Endothelial cell of umbilical vein (primary cell): ENCODE data around the gene SLC24A3. TPM values are rescaled to one million over a fixed set of nuclear protein-coding genes. Genes with fewer than 3 reads are reported as not detected.

ENCODE experiments used
- BruUV-seq: library from RNA; stranded (reverse); fragments of 400-500 nt; replicated peaks from 2 replicates; lab custom pipeline; 2021; lab: Mats Ljungman, UMichigan
- CTCF ChIA-PET: fragments of 300-600, 350-600 bp; sonication (Branson Sonifier 250); formaldehyde crosslinking; loops from one replicate; lab custom pipeline; 2021; ENCODE audit warnings: antibody characterized with exemption, inconsistent platforms; lab: Charles Lee
- POLR2A ChIA-PET: fragments of 300-600, 350-600 bp; sonication (Branson Sonifier 250); formaldehyde crosslinking; loops from one replicate; lab custom pipeline; 2021; ENCODE audit warnings: antibody characterized with exemption, inconsistent platforms; lab: Charles Lee
- DNase-seq: peaks from one replicate; pipeline ENCODE4 v3.0.0-alpha.2; 2011; ENCODE audit warnings: low read depth, low spot score
- FAIRE-seq: peaks from 2 replicates; lab custom pipeline; 2011; peaks lifted over from hg19 to GRCh38; lab: Jason Lieb, UNC
- H2AFZ ChIP-seq: 2 replicates; pipeline ENCODE4 v1.6.0; 2012; ENCODE audit warnings: low read depth, low read length, control low read depth, inconsistent platforms
- H3K27ac ChIP-seq: 2 replicates; pipeline ENCODE4 v1.5.1; 2011; ENCODE audit warnings: low read depth, mild to moderate bottlenecking, control low read depth, low read length, moderate library complexity; ENCODE audit not compliant: insufficient read depth
- H3K27me3 ChIP-seq, 2 experiments: 2 replicates each; pipeline versions ENCODE4 v1.6.0 to v1.6.1; 2011; ENCODE audit warnings: low read length in 2 of 2, mixed read lengths in 1 of 2; ENCODE audit not compliant: control insufficient read depth in 2 of 2, insufficient read depth in 2 of 2
- H3K36me3 ChIP-seq, 2 experiments: 2 replicates in 1 of 2; 3 replicates in 1 of 2; pipeline ENCODE4 v1.5.1; 2011; ENCODE audit warnings: low read length in 2 of 2, mild to moderate bottlenecking in 1 of 2, moderate library complexity in 1 of 2; ENCODE audit not compliant: control insufficient read depth in 2 of 2, insufficient read depth in 2 of 2; ENCODE audit errors: extremely low read depth in 1 of 2
- H3K4me1 ChIP-seq: 3 replicates; pipeline ENCODE4 v1.5.1; 2011; ENCODE audit warnings: mild to moderate bottlenecking, low read length; ENCODE audit not compliant: control insufficient read depth, insufficient read depth; ENCODE audit errors: extremely low read depth
- H3K4me2 ChIP-seq: 2 replicates; pipeline ENCODE4 v1.6.1; 2011; ENCODE audit warnings: low read length, control low read depth, mixed read lengths; ENCODE audit not compliant: insufficient read depth
- H3K4me3 ChIP-seq, 3 experiments: fragments of 200-600 bp in 1 of 3; sonication (generic), shearing (Covaris generic) in 1 of 3; replicated peaks in 1 of 3; 2 replicates each; pipeline ENCODE4 v1.5.1; 2011 to 2016; ENCODE audit warnings: control low read depth in 3 of 3, low read length in 3 of 3, mild to moderate bottlenecking in 2 of 3, inconsistent platforms in 1 of 3, low read depth in 1 of 3, moderate library complexity in 1 of 3; ENCODE audit not compliant: insufficient read depth in 1 of 3
- H3K79me2 ChIP-seq: 2 replicates; pipeline ENCODE4 v1.6.0; 2012; ENCODE audit warnings: low read length, inconsistent platforms; ENCODE audit not compliant: control insufficient read depth, insufficient read depth
- H3K9ac ChIP-seq: replicated peaks from 2 replicates; pipeline ENCODE3; 2011; ENCODE audit warnings: low read length, control low read depth; ENCODE audit not compliant: insufficient read depth; ENCODE audit errors: extremely low read depth
- H3K9me1 ChIP-seq: replicated peaks from 3 replicates; pipeline ENCODE4 v1.6.0; 2011; ENCODE audit warnings: mild to moderate bottlenecking, low read length; ENCODE audit not compliant: control insufficient read depth, insufficient read depth; ENCODE audit errors: extremely low read depth
- H3K9me3 ChIP-seq: replicated peaks from 2 replicates; pipeline ENCODE4 v1.5.1; 2012; ENCODE audit warnings: low read length, inconsistent platforms; ENCODE audit not compliant: control insufficient read depth, insufficient read depth
- H4K20me1 ChIP-seq: replicated peaks from 2 replicates; pipeline ENCODE3; 2011; ENCODE audit warnings: mild to moderate bottlenecking, low read length; ENCODE audit not compliant: control insufficient read depth, insufficient read depth; ENCODE audit errors: extremely low read depth
- EZH2 ChIP-seq: IDR thresholded peaks from 2 replicates; pipeline ENCODE4 v1.6.1; 2012; ENCODE audit warnings: borderline replicate concordance, low read depth, mild to moderate bottlenecking, moderate library complexity, low read length, inconsistent platforms; ENCODE audit not compliant: severe bottlenecking
- FOS ChIP-seq: IDR thresholded peaks from 2 replicates; pipeline ENCODE4 v1.6.1; 2011; ENCODE audit warnings: mild to moderate bottlenecking, low read length, moderate library complexity, borderline replicate concordance; ENCODE audit not compliant: insufficient read depth
- GATA2 ChIP-seq: IDR thresholded peaks from 2 replicates; pipeline ENCODE4 v1.7.0; 2011; ENCODE audit warnings: low read depth, mild to moderate bottlenecking, moderate library complexity, mixed read lengths, low read length; ENCODE audit not compliant: insufficient read length, insufficient read depth
- JUN ChIP-seq: IDR thresholded peaks from 2 replicates; pipeline ENCODE4 v1.6.1; 2011; ENCODE audit warnings: borderline replicate concordance, low read depth; ENCODE audit not compliant: insufficient read length, insufficient read depth
- MAX ChIP-seq: IDR thresholded peaks from 2 replicates; pipeline ENCODE4 v1.6.1; 2011; ENCODE audit not compliant: insufficient read depth, insufficient read length
- MYC ChIP-seq: IDR thresholded peaks from one replicate; pipeline ENCODE4 v1.6.1; 2011; ENCODE audit warnings: mild to moderate bottlenecking, low read depth, low read length
- POLR2A ChIP-seq: IDR thresholded peaks from 2 replicates; pipeline ENCODE4 v1.6.1; 2012; ENCODE audit warnings: low read depth, mild to moderate bottlenecking, control low read depth, low read length
- POLR2AphosphoS5 ChIP-seq: IDR thresholded peaks from 2 replicates; pipeline ENCODE4 v1.6.1; 2012; ENCODE audit warnings: low read depth, mild to moderate bottlenecking, control low read depth, low read length, moderate library complexity; ENCODE audit not compliant: insufficient read depth
- dilution Hi-C: fragments of 300-500 bp; cut with MboI; formaldehyde crosslinking; loops from one replicate; pipeline ENCODE4 v1.15.0; 2019; ENCODE audit warnings: low sequenced_read_pairs; ENCODE audit not compliant: extremely low pct_ligation_motif_present
- intact Hi-C: fragments of 100-400 bp; cut with micrococcal nuclease; formaldehyde crosslinking; loops from one replicate; pipeline ENCODE4 v1.10.0; 2022
- polyA plus RNA-seq, 4 experiments: library from polyadenylated mRNA; depleted of rRNA in 3 of 4; stranded (reverse) in 3 of 4; unstranded in 1 of 4; fragments of >200 nt; gene quantifications; 2 replicates each; pipeline versions ENCODE4 v1.2.1 to v1.2.3, GENCODE V29; 2011 to 2012; ENCODE audit warnings: missing spikeins in 1 of 4
- total RNA-seq: library from RNA; stranded (reverse); gene quantifications from 2 replicates; pipeline ENCODE4 v1.2.3, GENCODE V29; 2021
- TF ChIP-seq, protein P1 (sequence below), 2 donors: IDR thresholded peaks; 1 replicate in 1 of 2; 2 replicates in 1 of 2; pipeline ENCODE4 v1.5.1; 2011; ENCODE audit warnings: low read length in 2 of 2, mild to moderate bottlenecking in 2 of 2, moderate library complexity in 2 of 2, control low read depth in 1 of 2, inconsistent platforms in 1 of 2, low read depth in 1 of 2; ENCODE audit not compliant: insufficient read depth in 1 of 2; ENCODE audit errors: extremely low read depth in 1 of 2

The SLC24A3 gene
- total and polyA plus RNA-seq, 2 donors (not counting 3 experiments of a cell fraction or from before 2014, with no cell fraction given), result not detected

GRCh38 chr20:19662637-19662995, 450.2 kb downstream of the SLC24A3 start:
- Histone ChIP-seq H3K27me3 (peaks cover 11 to 18% of the 10 kb centered on the region in 2 experiments), H3K9ac (no peak overlapping the region), H2AFZ (no peak overlapping the region), H3K4me2 (no peak overlapping the region), H4K20me1 (no peaks in the 10 kb centered on the region), H3K36me3 (no peaks in the 10 kb centered on the region), H3K79me2 (no peaks in the 10 kb centered on the region), H3K4me3 (no peak overlapping the region), H3K9me3 (no peaks in the 10 kb centered on the region), H3K4me1 (no peaks in the 10 kb centered on the region), H3K9me1 (no peaks in the 10 kb centered on the region), H3K27ac (no peak overlapping the region)
- CTCF ChIA-PET, result interaction anchor here (0.6 to 10.0 kb wide), 10 partner anchors 11 to 1251 kb away, joined by 3 to 202 read pairs (median 8); no protein-coding TSS in a partner anchor
- no peak for TF ChIP-seq MAX
- no peak for TF ChIP-seq MYC
- no peak for TF ChIP-seq EZH2
- POLR2A ChIA-PET, result no interaction called here
- intact Hi-C loops (loop anchor here (1.0 kb wide), 4 partner anchors 34 to 1249 kb away; no protein-coding TSS in a partner anchor), dilution Hi-C loops (no loop called here)
- FAIRE-seq (no peak), DNase-seq (no peak)
- BruUV-seq, result no TSS peak

GRCh38 chr20:19668418-19668817, 456.0 kb downstream of the SLC24A3 start:
- H3K4me3 ChIP-seq, result no peak overlapping the region
- H3K9me1 ChIP-seq, result no peaks in the 10 kb centered on the region
- H3K27me3 ChIP-seq, result peaks cover 16 to 23% of the 10 kb centered on the region in 2 experiments
- no peak for TF ChIP-seq POLR2A
- no peak for TF ChIP-seq JUN
- TF ChIP-seq MAX, result no peak
- no peak for TF ChIP-seq MYC
- TF ChIP-seq FOS, result no peak
- TF ChIP-seq, protein P1, sequence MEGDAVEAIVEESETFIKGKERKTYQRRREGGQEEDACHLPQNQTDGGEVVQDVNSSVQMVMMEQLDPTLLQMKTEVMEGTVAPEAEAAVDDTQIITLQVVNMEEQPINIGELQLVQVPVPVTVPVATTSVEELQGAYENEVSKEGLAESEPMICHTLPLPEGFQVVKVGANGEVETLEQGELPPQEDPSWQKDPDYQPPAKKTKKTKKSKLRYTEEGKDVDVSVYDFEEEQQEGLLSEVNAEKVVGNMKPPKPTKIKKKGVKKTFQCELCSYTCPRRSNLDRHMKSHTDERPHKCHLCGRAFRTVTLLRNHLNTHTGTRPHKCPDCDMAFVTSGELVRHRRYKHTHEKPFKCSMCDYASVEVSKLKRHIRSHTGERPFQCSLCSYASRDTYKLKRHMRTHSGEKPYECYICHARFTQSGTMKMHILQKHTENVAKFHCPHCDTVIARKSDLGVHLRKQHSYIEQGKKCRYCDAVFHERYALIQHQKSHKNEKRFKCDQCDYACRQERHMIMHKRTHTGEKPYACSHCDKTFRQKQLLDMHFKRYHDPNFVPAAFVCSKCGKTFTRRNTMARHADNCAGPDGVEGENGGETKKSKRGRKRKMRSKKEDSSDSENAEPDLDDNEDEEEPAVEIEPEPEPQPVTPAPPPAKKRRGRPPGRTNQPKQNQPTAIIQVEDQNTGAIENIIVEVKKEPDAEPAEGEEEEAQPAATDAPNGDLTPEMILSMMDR (IDR thresholded peaks at IDR 0.05; ENCODE audit: extremely low read depth in 1 of 2, insufficient read depth in 1 of 2, low read depth in 1 of 2, low read length in 2 of 2), result no peak
- no peak for TF ChIP-seq EZH2
- TF ChIP-seq POLR2AphosphoS5, result no peak
- TF ChIP-seq GATA2, result no peak
- ChIA-PET CTCF (interaction anchor here (1.0 kb wide), 1 partner anchor 40 kb away, joined by 3 read pairs; no protein-coding TSS in a partner anchor), POLR2A (no interaction called here)
- no peaks in the 10 kb centered on the region for H4K20me1 ChIP-seq
- no peak overlapping the region for H3K4me2 ChIP-seq
- no peak overlapping the region for H3K9ac ChIP-seq
- DNase-seq (no peak), FAIRE-seq (no peak)
- no TSS peak for BruUV-seq
- no peak overlapping the region for H2AFZ ChIP-seq
- no peak overlapping the region for H3K27ac ChIP-seq
- dilution Hi-C loops (no loop called here), intact Hi-C loops (no loop called here)
- no peaks in the 10 kb centered on the region for H3K4me1 ChIP-seq
- H3K36me3 ChIP-seq, result no peaks in the 10 kb centered on the region
- no peaks in the 10 kb centered on the region for H3K79me2 ChIP-seq
- no peaks in the 10 kb centered on the region for H3K9me3 ChIP-seq
